Hepatocyte (in vitro differentiated cells): Measurements from ENCODE around the gene SYT3.

Experiments used
- EZH2 ChIP-seq: fragments of 200-600 bp; sonication (generic); IDR thresholded peaks from 2 replicates; pipeline ENCODE4 v1.6.1; 2016; ENCODE audit warnings: antibody characterized with exemption, mild to moderate bottlenecking, borderline replicate concordance
- EZH2phosphoT487 ChIP-seq: fragments of 200-600 bp; sonication (generic); IDR thresholded peaks from one replicate; pipeline ENCODE4 v1.6.1; 2018; ENCODE audit warnings: antibody characterized with exemption, mild to moderate bottlenecking, low read depth, moderate library complexity; ENCODE audit not compliant: unreplicated experiment, severe bottlenecking
- TF ChIP-seq, protein P1 (sequence below): fragments of 200-600 bp; sonication (generic); IDR thresholded peaks from 2 replicates; pipeline ENCODE4 v1.5.1; 2016; ENCODE audit warnings: antibody characterized with exemption, mild to moderate bottlenecking; ENCODE audit not compliant: poor library complexity

DNA sequence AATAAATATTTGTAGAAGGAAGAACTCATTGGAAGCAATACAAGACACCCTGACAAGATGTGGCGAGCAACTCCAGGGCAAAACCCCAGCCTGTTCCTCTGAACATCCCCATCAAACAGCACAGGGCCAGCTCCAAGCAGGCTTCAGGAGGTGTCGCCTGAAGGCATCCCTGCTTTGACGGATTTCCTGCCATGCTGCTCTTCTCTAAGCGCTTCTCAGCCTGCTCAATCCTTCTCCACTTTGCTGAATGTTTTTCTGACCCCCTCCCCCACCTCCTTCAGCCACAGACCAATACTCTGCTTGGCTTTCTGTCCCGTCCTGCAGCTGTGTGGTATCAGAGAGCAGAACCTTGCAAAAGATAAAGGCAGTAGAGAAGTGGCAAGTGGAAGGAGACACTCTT lies 38.0 kb upstream of the SYT3 start:
- TF ChIP-seq, protein P1, sequence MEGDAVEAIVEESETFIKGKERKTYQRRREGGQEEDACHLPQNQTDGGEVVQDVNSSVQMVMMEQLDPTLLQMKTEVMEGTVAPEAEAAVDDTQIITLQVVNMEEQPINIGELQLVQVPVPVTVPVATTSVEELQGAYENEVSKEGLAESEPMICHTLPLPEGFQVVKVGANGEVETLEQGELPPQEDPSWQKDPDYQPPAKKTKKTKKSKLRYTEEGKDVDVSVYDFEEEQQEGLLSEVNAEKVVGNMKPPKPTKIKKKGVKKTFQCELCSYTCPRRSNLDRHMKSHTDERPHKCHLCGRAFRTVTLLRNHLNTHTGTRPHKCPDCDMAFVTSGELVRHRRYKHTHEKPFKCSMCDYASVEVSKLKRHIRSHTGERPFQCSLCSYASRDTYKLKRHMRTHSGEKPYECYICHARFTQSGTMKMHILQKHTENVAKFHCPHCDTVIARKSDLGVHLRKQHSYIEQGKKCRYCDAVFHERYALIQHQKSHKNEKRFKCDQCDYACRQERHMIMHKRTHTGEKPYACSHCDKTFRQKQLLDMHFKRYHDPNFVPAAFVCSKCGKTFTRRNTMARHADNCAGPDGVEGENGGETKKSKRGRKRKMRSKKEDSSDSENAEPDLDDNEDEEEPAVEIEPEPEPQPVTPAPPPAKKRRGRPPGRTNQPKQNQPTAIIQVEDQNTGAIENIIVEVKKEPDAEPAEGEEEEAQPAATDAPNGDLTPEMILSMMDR, result no peak
- no peak for TF ChIP-seq EZH2phosphoT487
- TF ChIP-seq EZH2, result no peak
